ENCODE data around the gene WDR4. TPM values are rescaled to one million over a fixed set of nuclear protein-coding genes. Genes with fewer than 3 reads are reported as not detected.

Gene WDR4
- total and polyA plus RNA-seq, 4 donors, result 4.6 to 12.9 (median 9.2) TPM

DNA sequence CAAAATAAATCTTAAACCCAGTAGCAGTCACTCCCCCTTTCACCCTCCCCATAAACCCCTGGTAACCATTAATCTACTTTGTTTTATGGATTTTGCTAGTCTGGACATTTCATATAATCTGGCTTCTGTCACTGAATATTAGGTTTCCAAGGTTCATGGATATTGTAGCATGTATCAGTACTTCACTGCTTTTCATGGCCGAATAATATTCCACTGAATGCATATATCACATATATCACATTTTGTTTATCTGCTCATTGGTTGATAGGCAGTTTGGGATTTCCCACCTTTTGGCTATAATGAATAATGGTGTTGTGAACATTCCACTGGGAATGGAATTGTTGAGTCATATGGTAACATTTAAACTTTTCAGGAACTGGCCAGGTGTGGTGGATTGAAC, 4.6 kb upstream of the WDR4 start:
- H3K9me3 ChIP-seq (ENCODE audit: control insufficient read depth in 4 of 4, low read length in 3 of 4), result no peaks in the 10 kb centered on the region
- H3K4me1 ChIP-seq (ENCODE audit: control insufficient read depth in 4 of 4, insufficient read depth in 4 of 4, low read length in 3 of 4), result peaks cover 0 to 7% (median 4%) of the 10 kb centered on the region in 4 donors
- 94% methylated on average over 1 of the region's 1 CpG for WGBS
- DNase-seq (ENCODE audit: low spot score), result no peak
- no peak overlapping the region for H3K27ac ChIP-seq (ENCODE audit: low read depth in 1 of 2, low read length in 2 of 2)
- no peak overlapping the region for H3K9ac ChIP-seq (ENCODE audit: low read depth in 1 of 2, low read length in 2 of 2)
- H3K36me3 ChIP-seq (ENCODE audit: control insufficient read depth in 4 of 4, insufficient read depth in 3 of 4, low read depth in 1 of 4, low read length in 3 of 4), result peaks cover 0 to 3% (median 0%) of the 10 kb centered on the region in 4 donors
- H3K4me3 ChIP-seq (ENCODE audit: low read depth in 1 of 3, low read length in 3 of 3), result no peak overlapping the region
- TF ChIP-seq ATF3 (IDR thresholded peaks at IDR 0.05) (no peak), FOXA2 (IDR thresholded peaks at IDR 0.05) (no peak), GABPA (IDR thresholded peaks at IDR 0.05 in 1 of 2, conservative IDR thresholded peaks at IDR 0.05 in 1 of 2) (no peak), NR2F2 (IDR thresholded peaks at IDR 0.05) (no peak), JUND (IDR thresholded peaks at IDR 0.05) (no peak)
- TF ChIP-seq, protein P1, sequence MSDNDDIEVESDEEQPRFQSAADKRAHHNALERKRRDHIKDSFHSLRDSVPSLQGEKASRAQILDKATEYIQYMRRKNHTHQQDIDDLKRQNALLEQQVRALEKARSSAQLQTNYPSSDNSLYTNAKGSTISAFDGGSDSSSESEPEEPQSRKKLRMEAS (IDR thresholded peaks at IDR 0.05), result no peak
- no peaks in the 10 kb centered on the region for H3K27me3 ChIP-seq (ENCODE audit: control insufficient read depth in 4 of 4, insufficient read depth in 4 of 4, low read length in 3 of 4)

- Histone ChIP-seq H3K4me1 (ENCODE audit: control insufficient read depth in 4 of 4, insufficient read depth in 4 of 4, low read length in 3 of 4) (peaks cover 1 to 17% (median 14%) of the 10 kb centered on the region in 4 donors), H3K36me3 (ENCODE audit: control insufficient read depth in 4 of 4, insufficient read depth in 3 of 4, low read depth in 1 of 4, low read length in 3 of 4) (peaks cover 3 to 4% (median 3%) of the 10 kb centered on the region in 4 donors)
- no peak for DNase-seq (ENCODE audit: low spot score)
Measured at GRCh38 chr21:42880352-42880751, 1.0 kb upstream of the WDR4 start.

More at GRCh38 chr21:42880352-42880751, 1.0 kb upstream of the WDR4 start:
- 96% methylated on average over 6 of the region's 6 CpGs for WGBS
- Histone ChIP-seq H3K9me3 (ENCODE audit: control insufficient read depth in 4 of 4, low read length in 3 of 4) (no peaks in the 10 kb centered on the region), H3K9ac (ENCODE audit: low read depth in 1 of 2, low read length in 2 of 2) (peak overlapping the region in 1 of 2 donors; percentile 86), H3K27ac (ENCODE audit: low read depth in 1 of 2, low read length in 2 of 2) (no peak overlapping the region), H3K27me3 (ENCODE audit: control insufficient read depth in 4 of 4, insufficient read depth in 4 of 4, low read length in 3 of 4) (no peaks in the 10 kb centered on the region), H3K4me3 (ENCODE audit: low read depth in 1 of 3, low read length in 3 of 3) (peak overlapping the region in 2 of 3 donors; percentile 85 to 98)
- no peak for TF ChIP-seq HNF4A (conservative IDR thresholded peaks at IDR 0.05)
- no peak for TF ChIP-seq FOXA2 (IDR thresholded peaks at IDR 0.05)
- no peak for TF ChIP-seq JUND (IDR thresholded peaks at IDR 0.05)
- no peak for TF ChIP-seq ZBTB33 (IDR thresholded peaks at IDR 0.05)
- no peak for TF ChIP-seq GABPA (IDR thresholded peaks at IDR 0.05 in 1 of 2, conservative IDR thresholded peaks at IDR 0.05 in 1 of 2)
- TF ChIP-seq CTCF (IDR thresholded peaks at IDR 0.05; ENCODE audit: low read depth, low read length, missing input control), result no peak
- TF ChIP-seq REST (IDR thresholded peaks at IDR 0.05), result no peak
- TF ChIP-seq RXRA (IDR thresholded peaks at IDR 0.05), result no peak
- no peak for TF ChIP-seq FOXA1 (IDR thresholded peaks at IDR 0.05)
- TF ChIP-seq, protein P1 (IDR thresholded peaks at IDR 0.05), result no peak
- TF ChIP-seq EGR1 (IDR thresholded peaks at IDR 0.05; ENCODE audit: low read depth in 2 of 2), result no peak
- TF ChIP-seq RAD21 (IDR thresholded peaks at IDR 0.05), result no peak
- TF ChIP-seq YY1 (IDR thresholded peaks at IDR 0.05), result no peak
- TF ChIP-seq TAF1 (conservative IDR thresholded peaks at IDR 0.05), result no peak
- no peak for TF ChIP-seq SP1 (IDR thresholded peaks at IDR 0.05)

Measured in liver (tissue), 9 donors.